ENCODE results near the gene PERM1.

Gene PERM1

GRCh38 chr1:936348-937264, 45.3 kb downstream of the PERM1 start:
- no peak for DNase-seq (ENCODE audit: low read depth in 2 of 2, low spot score in 1 of 2)

DNA sequence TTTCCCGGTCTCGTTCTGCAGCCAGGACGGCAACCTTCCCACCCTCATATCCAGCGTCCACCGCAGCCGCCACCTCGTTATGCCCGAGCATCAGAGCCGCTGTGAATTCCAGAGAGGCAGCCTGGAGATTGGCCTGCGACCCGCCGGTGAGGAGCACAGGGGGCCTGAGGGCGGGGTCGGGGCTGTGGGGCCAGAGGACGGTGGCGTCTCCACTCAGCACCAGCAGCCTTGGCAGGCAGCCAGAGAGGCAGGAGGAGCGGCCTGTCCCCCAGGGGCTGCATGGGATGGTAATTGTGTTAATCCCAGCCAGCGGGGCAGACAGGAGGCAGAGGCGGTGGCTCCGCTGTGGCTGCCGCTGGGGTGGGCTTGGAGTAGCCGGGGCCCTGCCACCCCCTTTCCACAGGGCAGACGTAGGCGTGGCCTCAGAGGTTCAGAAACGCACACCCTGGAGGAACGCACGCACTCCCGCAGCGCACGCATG, 46.1 kb downstream of the PERM1 start:
- no peak for DNase-seq (ENCODE audit: low read depth in 2 of 2, low spot score in 1 of 2)

- DNase-seq (ENCODE audit: low read depth in 2 of 2, low spot score in 1 of 2), result no peak
Measured at GRCh38 chr1:934991-935750, 46.7 kb downstream of the PERM1 start.

GRCh38 chr1:933603-933940, 48.3 kb downstream of the PERM1 start:
- DNase-seq (ENCODE audit: low read depth in 2 of 2, low spot score in 1 of 2), result no peak

GRCh38 chr1:932776-933602, 48.9 kb downstream of the PERM1 start:
- DNase-seq (ENCODE audit: low read depth in 2 of 2, low spot score in 1 of 2), result no peak

DNA sequence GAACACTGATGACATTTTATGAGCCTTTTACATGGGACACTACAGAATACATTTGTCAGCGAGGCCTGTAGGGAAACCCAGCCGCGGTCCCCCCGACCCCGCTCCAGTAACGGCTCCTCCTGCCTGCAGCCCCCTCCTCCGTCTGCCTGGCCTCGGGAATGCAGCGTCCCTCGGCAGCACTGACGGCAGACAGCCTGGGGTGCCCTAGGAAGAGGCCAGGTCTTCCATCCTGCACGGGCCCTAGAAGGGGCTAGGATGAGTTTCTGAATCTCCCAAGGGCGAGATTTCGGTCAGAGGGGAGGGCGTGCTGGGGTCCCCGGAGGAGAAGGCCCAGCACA, 49.8 kb downstream of the PERM1 start:
- DNase-seq (ENCODE audit: low read depth in 2 of 2, low spot score in 1 of 2), result no peak

DNA sequence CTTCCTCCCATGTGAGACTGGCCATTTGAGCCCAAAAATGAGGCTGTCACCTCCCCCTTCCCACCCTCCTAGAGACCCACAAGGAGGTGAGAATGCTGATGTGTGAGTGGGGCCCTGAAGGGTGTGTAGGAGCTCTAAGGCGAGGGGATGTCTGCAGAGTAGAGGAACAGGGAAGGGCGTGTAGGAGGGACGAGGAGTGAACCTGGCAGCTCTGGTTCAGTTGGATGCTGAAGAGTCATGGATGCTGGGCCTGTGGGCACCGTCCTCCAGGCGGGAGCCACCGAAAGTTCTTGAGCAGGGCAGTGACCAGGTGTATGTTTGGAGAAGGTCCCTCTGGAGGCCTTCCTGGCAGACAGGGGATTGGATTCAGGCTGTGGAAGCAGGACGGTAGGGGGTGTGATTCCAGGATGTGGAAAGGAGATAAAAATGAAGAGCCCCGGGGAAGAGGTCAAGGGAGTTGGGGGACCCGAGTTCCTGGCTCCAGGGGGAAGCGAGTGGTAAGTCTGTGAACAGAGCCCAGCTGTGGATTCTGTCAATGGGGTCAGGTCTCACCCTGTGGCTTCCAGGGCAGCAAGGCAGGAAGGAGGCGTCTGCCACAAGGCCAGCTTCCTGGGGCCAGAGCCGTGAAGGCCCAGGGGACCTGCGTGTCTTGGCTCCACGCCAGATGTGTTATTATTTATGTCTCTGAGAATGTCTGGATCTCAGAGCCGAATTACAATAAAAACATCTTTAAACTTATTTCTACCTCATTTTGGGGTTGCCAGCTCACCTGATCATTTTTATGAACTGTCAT, 50.3 kb downstream of the PERM1 start:
- no peak for DNase-seq (ENCODE audit: low read depth in 2 of 2, low spot score in 1 of 2)

- DNase-seq (ENCODE audit: low read depth in 2 of 2, low spot score in 1 of 2), result no peak
Measured at GRCh38 chr1:930633-931138, 51.2 kb downstream of the PERM1 start.

GRCh38 chr1:929712-930632, 51.9 kb downstream of the PERM1 start:
- no peak for DNase-seq (ENCODE audit: low read depth in 2 of 2, low spot score in 1 of 2)

DNA sequence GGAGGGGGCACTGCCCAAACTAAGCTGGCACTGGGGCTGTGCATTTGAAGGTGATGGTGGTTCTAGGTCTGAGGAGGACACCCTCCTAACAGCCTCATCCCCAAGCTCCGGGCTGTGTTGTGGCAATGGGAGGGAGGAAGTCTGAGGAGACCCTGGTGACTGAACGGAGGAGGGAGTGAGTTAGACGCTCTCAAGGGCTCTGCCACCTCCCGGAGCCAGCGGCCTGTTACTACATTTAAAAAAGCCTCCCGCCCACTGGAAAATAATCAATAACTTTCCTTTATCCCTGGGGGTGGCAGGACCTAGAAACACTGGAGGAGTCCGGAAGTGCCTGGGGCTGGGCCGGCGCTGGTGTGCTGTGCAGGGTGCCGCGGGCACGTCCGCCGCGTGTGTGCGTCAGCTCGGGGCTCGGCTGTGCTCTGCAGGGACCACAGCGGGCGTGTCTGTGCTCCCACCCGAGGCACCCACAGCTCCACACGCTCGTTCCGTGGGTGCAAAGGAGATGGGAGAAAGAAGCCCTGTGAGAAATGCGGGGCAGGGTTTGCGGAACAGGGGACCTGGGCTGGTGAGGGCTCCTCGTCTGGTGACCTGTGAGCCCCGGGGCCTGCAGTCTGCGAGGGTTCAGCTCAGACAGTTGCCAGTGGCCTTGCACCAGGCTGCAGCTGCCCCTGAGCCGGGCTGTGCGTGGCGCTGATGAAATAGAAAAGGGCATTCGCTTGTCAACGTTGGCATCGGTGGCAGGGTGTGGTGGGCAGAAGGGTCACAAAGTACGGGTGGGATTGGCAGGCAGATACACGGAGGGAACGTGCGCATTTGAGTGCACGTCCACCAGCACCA, 52.9 kb downstream of the PERM1 start:
- DNase-seq (ENCODE audit: low read depth in 2 of 2, low spot score in 1 of 2), result no peak

DNA sequence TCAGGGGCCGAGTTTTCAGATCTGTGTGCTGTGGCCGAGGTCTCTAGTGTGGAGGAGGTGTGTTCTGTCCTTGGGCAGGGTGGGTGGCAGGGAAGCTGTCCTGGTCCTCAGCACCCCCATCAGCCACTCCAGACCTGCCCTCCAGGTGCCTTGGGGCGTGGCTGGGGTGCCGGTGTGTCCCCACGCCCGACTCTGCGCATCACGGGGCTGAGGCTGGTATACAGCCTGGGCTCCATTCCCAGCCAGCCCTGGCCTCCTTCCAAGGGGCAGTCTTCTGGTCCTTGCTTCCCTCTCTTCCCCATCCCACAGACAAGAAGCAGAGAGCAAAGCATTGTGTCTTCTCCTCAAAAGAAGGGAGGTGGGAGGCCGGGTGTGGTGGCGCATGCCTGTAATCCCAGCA, 54.1 kb downstream of the PERM1 start:
- no peak for DNase-seq (ENCODE audit: low read depth in 2 of 2, low spot score in 1 of 2)

DNA sequence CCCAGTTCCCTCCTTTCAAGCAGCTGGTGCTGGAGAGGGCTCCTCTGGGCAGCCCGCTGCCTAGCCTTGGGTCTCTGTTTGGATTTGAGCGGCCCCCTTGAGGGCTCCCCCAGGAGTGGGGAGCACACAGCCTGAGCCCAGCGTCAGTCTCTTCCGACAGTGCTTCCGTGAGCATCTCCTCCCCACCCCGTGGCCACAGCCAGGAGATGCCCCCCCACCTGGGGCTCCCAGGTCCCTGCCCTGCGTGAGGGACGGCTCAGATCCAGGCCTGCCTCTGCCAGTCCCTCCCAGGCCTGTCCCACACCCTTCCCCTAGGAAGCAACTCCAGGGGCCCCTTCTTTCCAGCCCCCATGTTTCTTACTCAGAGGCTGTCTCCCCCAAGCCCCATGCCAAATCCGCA, 54.7 kb downstream of the PERM1 start:
- DNase-seq (ENCODE audit: low read depth in 2 of 2, low spot score in 1 of 2), result no peak

DNA sequence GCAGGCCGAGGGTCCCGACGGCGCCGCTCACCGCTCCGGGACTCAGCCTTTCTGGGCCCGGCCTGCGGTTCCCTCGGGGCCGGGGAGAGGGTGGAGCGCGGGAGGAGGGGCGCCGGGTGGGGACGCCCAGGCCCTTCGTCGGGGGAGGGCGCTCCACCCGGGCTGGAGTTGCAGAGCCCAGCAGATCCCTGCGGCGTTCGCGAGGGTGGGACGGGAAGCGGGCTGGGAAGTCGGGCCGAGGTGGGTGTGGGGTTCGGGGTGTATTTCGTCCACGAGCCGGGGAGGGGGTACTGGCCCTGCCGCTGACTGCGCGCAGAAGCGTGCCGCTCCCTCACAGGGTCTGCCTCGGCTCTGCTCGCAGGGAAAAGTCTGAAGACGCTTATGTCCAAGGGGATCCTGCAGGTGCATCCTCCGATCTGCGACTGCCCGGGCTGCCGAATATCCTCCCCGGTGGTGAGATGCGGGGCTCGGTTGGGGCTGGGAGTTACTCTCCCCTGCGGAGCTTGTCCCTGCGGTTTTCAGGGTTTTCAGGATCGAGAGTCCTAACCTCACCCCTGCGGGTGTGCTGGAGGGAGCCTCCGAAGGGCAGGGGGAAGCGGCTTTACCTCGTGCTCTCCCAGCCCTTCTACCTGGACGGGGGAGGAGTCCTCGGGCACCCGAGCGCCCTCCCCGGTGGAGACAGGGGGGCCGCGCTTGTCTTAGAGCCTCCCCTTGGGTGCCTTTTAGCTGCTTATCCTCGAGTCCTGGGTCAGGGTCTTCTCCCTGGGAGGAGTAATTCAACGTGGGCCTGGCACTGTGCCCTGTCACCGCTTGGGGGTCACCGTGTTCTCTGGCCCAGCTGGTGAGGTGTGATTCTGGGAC, 56.1 kb downstream of the PERM1 start:
- no peak for DNase-seq (ENCODE audit: low read depth in 2 of 2, low spot score in 1 of 2)
